ENCODE measurements around the gene CACNA2D1.

GRCh38 chr7:81929386-81929785, 514.2 kb downstream of the CACNA2D1 start:
- TF ChIP-seq CTCF (IDR thresholded peaks at IDR 0.05) (no peak), EZH2 (IDR thresholded peaks at IDR 0.05) (no peak)

All from neural progenitor cell (in vitro differentiated cells).